ENCODE results near the gene MCIDAS. TPM values are rescaled to one million over a fixed set of nuclear protein-coding genes. Genes with fewer than 3 reads are reported as not detected.

Gene MCIDAS
- total RNA-seq, 1 experiment from 2014 or later, result 0.39 TPM

DNA sequence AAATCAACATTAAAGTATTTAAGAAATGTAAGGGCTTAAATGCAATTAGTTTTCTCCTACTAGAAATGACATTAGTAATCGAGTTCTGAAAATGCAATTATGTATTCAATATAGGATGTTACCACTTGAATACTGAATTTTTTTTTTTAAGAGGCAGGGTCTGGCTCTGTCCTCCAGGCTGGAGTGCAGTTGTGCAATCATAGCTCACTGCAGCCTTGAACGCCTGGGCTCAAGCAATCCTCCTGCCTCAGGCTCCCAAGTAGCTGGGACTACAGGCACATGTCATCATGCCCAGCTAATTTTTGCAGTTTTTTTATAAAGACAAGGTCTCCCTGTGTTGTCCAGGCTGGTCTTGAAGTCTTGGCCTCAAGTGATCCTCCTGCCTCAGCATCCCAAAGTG, 55.6 kb downstream of the MCIDAS start:
- peaks cover 15 to 23% of the 10 kb centered on the region in 2 experiments for H3K4me1 Mint-ChIP-seq

More for the DNA sequence above, 55.6 kb downstream of the MCIDAS start:
- Histone ChIP-seq H4K20me1 (ENCODE audit: control insufficient read depth, insufficient read depth, insufficient read length) (no peaks in the 10 kb centered on the region), H3T11ph (ENCODE audit: low read length) (no peak overlapping the region), H2BK120ac (ENCODE audit: low read depth, low read length, poor library complexity, severe bottlenecking) (no peak overlapping the region), H2BK15ac (ENCODE audit: low read depth, low read length) (no peak overlapping the region), H3K27me3 (ENCODE audit: insufficient read depth, low read length) (peaks cover 24% of the 10 kb centered on the region), H3K9ac (ENCODE audit: extremely low read depth, insufficient read length, low read length) (no peak overlapping the region), H2AFZ (ENCODE audit: low read length) (no peak overlapping the region), H2BK20ac (ENCODE audit: low read depth, low read length, poor library complexity, severe bottlenecking) (no peak overlapping the region), H3K23ac (ENCODE audit: insufficient read length, low read depth, low read length) (no peak overlapping the region), H3K23me2 (ENCODE audit: insufficient read length, low read depth, low read length, poor library complexity, severe bottlenecking) (peaks cover 4% of the 10 kb centered on the region), H4K8ac (replicated peaks; ENCODE audit: insufficient read length, low read depth, low read length) (no peak overlapping the region), H3K4me2 (ENCODE audit: insufficient read depth, insufficient read length, low read length) (no peak overlapping the region), H3K14ac (ENCODE audit: insufficient read depth, low read length) (no peak overlapping the region), H3K18ac (ENCODE audit: insufficient read length, low read depth, low read length) (no peak overlapping the region), H3K27ac (ENCODE audit: insufficient read length, low read depth, low read length) (no peak overlapping the region), H3K9me3 (ENCODE audit: control insufficient read depth, low read depth, low read length) (no peaks in the 10 kb centered on the region), H3K56ac (ENCODE audit: insufficient read length, low read depth, low read length) (no peak overlapping the region), H3K4ac (ENCODE audit: low read depth, low read length) (no peak overlapping the region), H3K4me1 (ENCODE audit: insufficient read depth, low read length) (no peaks in the 10 kb centered on the region), H4K91ac (ENCODE audit: insufficient read length, low read depth, low read length) (no peak overlapping the region), H3K79me1 (ENCODE audit: insufficient read depth, low read depth, low read length, poor library complexity, severe bottlenecking) (no peaks in the 10 kb centered on the region), H2BK5ac (ENCODE audit: insufficient read length, low read length) (no peak overlapping the region), H3K79me2 (ENCODE audit: insufficient read depth, low read length) (no peaks in the 10 kb centered on the region), H2BK12ac (ENCODE audit: insufficient read length, low read depth, low read length) (no peak overlapping the region), H2AK5ac (ENCODE audit: insufficient read length, low read length) (no peak overlapping the region), H4K5ac (ENCODE audit: insufficient read length, low read depth, low read length) (no peak overlapping the region)
- peaks cover 0 to 3% (median 2%) of the 10 kb centered on the region in 3 experiments; a peak in 2 of 7 replicates for H3K36me3 Mint-ChIP-seq (ENCODE audit: insufficient read depth in 1 of 3, low read depth in 3 of 3)
- H3K27me3 Mint-ChIP-seq (ENCODE audit: low read depth), result peaks cover 61% of the 10 kb centered on the region
- H3K9me3 Mint-ChIP-seq, result peaks cover 0 to 6% of the 10 kb centered on the region in 2 experiments; a peak in 1 of 5 replicates
- TF ChIP-seq, protein P1, sequence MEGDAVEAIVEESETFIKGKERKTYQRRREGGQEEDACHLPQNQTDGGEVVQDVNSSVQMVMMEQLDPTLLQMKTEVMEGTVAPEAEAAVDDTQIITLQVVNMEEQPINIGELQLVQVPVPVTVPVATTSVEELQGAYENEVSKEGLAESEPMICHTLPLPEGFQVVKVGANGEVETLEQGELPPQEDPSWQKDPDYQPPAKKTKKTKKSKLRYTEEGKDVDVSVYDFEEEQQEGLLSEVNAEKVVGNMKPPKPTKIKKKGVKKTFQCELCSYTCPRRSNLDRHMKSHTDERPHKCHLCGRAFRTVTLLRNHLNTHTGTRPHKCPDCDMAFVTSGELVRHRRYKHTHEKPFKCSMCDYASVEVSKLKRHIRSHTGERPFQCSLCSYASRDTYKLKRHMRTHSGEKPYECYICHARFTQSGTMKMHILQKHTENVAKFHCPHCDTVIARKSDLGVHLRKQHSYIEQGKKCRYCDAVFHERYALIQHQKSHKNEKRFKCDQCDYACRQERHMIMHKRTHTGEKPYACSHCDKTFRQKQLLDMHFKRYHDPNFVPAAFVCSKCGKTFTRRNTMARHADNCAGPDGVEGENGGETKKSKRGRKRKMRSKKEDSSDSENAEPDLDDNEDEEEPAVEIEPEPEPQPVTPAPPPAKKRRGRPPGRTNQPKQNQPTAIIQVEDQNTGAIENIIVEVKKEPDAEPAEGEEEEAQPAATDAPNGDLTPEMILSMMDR (conservative IDR thresholded peaks at IDR 0.05), result no peak
- no CpG with 5 or more reads among the region's 2 CpGs for WGBS (ENCODE audit: extremely low coverage, insufficient read length, low lambda C conversion rate)
- DNase-seq, result no peak
- H3K4me3 Mint-ChIP-seq, result no peak overlapping the region
- H3K27ac Mint-ChIP-seq, result no peak overlapping the region

Small RNA genes lying within 50 kb of the gene (microRNA-seq; reads per million reads assigned to microRNA genes)
- gene MIR449A (ENCODE audit: borderline microRNAs expressed), result 2.0 reads per million, percentile 19 among the genes with 10 or more reads in this experiment
- gene MIR449B (ENCODE audit: borderline microRNAs expressed), result not detected
- gene MIR449C (ENCODE audit: borderline microRNAs expressed), result 0.35 reads per million

Other genes with a start within 250 kb of the MCIDAS start
- gene ESM1, start 241.7 kb downstream of the MCIDAS start, total RNA-seq (2021), result not detected in 2 replicates
- not detected in 2 replicates for gene GZMK, start 203.1 kb downstream of the MCIDAS start, total RNA-seq (2021)
- not detected in 2 replicates for gene GZMA, start 124.7 kb downstream of the MCIDAS start, total RNA-seq (2021)
- 37.9 and 38.3 TPM in 2 replicates for gene GPX8, start 67.1 kb downstream of the MCIDAS start, total RNA-seq (2021)
- gene CDC20B, start 54.1 kb downstream of the MCIDAS start, total RNA-seq (2021), result 0.18 and 0.26 TPM in 2 replicates
- 0.24 and 0.42 TPM in 2 replicates for gene CCNO, start 6.3 kb upstream of the MCIDAS start, total RNA-seq (2021)
- 30.3 and 30.9 TPM in 2 replicates for gene DHX29, start 80.4 kb upstream of the MCIDAS start, total RNA-seq (2021)
- 123 and 132 TPM in 2 replicates for gene MTREX, start 80.7 kb upstream of the MCIDAS start, total RNA-seq (2021)